Stimulated activated CD8-positive, alpha-beta memory T cell treated with anti-CD3 and anti-CD28 coated beads, Interleukin-12 subunit alpha, Interleukin-12 subunit beta, amount 100 ng/mL, for 4 hours (primary cell): Measurements from ENCODE around the gene EBF3.

ENCODE experiments used
- DNase-seq: peaks from one replicate; pipeline ENCODE4 v3.0.0-alpha.2; 2020; ENCODE audit warnings: low read depth

The EBF3 gene

DNA sequence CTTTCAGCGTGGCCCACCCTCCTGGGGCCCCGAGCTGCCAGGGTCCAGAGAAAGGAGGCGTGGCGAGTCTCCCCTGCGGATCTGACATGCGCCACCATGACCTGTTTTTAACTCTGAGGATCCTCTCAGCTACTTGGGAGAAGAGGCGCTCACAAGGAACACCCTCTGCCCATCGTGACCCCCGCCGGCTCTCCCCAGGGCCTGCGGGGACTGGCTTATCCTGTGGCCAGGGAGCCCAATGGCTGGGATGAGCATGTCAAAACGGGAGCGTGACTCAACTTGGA lies 93.7 kb downstream of the EBF3 start:
- DNase-seq, result no peak

GRCh38 chr10:129869596-129870473 lies 94.2 kb downstream of the EBF3 start:
- DNase-seq, result no peak

DNA sequence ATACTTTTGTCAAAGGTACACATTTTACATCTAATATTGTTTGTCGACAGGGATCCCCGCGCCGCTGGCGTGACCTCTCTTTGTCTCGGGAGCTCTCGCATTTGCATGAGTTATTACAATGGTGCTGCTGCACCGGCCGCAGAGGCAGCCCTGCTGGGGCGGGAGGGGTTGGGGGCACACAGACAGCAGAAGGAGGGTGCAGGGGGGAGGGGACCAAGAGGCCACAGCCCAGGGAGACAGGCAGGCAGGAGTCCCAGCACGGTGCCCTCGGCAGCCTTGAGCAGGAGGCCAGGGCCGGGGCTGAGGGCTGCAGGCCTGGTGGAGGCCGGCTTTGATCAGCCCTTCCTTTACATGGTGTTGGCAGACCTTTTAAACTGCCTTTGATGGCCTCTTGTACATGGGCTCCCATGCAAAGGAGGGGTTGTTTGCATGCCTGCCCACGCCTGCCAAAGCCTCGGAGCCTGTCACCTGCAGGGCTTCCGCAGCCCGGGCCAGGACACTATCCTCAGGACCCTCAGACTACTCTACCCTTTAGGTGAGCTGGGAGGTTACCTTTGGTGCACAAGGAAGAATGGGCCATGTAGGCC lies 95.5 kb downstream of the EBF3 start:
- DNase-seq, result no peak

DNA sequence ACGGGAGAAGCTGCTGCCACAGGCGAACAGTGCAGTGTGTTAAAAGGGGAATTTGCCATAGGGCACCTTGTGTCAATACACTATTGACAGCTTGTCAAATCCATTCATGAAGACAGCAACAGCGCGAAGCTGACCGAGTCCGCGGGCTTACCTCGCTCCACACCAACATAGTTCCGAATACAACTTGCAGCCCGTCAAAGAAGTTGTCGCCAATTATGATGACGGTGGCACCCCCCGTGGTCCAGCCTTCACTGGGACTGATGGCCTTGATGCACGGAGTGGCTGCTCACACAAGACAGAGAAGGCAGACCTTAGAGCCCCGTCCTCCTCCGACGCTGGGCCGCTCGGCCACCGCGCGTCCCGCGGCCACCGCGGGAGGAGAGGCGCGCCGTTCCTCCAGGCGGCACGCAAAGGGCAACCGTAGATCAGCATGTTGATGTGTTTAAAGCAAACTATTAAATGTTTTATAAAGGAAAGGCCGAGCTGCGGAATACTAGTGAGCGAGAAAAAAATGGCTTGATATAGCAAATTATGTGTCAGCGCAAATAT lies 96.4 kb downstream of the EBF3 start:
- no peak for DNase-seq

- no peak for DNase-seq
These were observed 97.2 kb downstream of the EBF3 start for GRCh38 chr10:129866894-129867293.

DNA sequence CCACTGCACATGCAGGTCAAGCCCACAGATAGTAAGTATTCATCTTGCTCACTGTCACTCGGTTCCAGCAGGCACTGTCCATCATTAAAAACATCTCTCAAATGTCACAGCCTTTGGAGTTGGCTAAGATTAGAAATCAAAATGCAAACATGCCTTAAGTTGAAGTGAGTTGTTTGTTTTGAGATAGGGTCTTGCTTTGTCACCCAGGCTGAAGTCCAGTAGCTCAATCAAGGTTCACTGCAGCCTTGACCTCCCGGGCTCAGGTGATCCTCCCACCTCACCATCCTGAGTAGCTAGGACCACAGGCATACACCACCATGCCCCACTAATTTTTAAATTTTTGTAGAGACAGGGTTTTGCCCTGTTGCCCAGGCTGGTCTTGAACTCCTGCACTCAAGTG lies 98.1 kb downstream of the EBF3 start:
- DNase-seq, result no peak

DNA sequence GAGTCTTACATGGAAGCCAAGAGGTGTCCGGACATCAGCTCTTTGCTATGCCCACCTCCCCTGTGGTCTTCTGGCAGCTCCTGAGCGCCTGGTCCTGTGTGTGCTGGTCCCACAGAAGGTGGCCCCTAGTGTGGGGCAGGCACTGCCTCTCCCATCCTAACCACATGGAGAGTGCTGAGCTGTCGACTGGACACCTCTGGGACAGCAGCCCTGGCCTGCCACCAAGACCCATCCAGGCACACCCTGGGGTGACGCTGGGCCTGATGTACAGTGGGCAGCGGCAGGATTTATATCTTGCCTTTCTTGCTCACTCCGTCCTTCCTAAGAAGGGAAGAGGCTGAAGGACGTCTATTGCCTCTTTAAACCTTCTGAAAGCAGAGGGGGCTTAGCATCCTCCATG lies 98.7 kb downstream of the EBF3 start:
- DNase-seq, result no peak

DNA sequence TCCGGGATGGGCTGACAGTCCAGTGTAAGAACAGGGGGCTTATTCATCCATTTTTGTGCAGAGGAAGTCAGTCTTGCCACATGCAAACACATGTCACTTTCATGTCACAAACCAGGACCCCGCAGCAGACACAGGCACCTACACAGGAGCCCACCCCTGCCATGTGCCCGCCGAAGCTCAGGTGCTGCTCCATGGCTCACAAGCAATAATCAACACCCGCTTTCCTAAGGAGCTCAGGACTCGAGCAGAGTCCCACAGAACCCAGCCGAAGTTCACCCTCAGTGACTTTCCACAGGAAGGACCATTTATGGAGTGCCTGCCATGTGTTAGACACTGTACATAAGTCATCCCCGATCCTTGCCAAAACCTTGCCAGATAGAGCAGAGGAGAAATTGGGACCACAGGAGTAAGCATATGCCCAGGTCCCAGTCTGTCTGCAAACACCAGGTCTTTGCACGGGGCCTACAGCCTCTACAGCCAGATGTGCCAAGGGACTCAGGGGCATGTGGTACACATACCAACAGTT lies 99.4 kb downstream of the EBF3 start:
- DNase-seq, result no peak

- no peak for DNase-seq
These were observed 100.0 kb downstream of the EBF3 start for GRCh38 chr10:129864082-129864481.

- no peak for DNase-seq
These were observed 100.8 kb downstream of the EBF3 start for GRCh38 chr10:129863201-129863663.

DNA sequence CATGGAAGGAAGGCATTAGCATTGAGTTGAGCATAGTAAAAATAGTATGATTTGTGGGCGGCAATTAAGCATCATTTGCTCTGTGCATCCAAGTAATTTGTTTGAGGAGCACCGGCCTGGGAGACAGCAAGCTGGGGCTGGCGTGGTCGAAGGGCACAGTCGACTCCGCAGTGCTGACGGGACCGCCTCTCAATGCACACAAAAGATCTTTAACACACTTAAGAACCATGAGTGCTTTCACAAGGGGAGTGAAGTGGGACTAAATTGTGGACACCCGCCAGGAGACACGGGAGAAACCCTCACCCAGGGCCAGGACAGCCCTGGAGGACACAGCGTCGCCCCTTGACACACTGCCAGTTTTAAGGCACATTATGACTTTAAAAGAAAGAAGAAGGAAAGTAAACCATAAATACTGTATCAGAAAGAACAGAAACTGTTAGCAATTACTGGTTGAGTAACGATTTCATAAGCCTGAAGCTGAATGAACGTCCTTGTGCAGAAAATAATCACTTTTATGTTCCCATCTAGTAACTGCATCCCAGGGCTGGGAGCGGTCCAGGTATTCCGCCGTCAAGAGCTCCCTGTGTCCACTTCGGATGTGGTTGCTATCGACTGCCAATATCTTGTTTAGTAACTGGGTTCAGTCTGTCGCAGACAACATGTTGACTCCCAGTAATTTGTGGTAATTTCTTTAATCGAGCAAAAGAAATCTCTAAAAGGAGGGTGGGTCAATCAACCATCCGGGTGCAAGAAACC lies 102.1 kb downstream of the EBF3 start:
- DNase-seq, result no peak

- DNase-seq, result no peak
These were observed 103.7 kb downstream of the EBF3 start for GRCh38 chr10:129860396-129860795.

DNA sequence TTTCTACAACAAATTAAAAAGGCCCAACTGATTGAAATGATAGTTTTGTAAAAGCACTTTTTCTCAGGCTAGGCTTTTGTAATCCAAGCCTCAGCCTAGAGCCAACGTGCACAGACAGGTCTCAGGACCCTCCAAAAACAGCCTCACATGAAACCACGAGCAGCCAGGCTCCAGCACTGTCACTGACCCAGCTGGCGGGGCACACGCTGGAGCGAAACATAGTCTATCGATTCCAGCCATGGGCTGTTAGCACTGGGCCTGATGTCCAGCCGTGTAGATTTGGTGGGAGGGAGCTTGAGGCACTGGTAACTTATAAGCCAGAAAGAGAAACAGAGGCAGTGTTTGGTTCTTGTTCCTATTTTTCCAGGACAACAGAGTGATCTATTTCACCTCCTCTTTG lies 104.5 kb downstream of the EBF3 start:
- no peak for DNase-seq

DNA sequence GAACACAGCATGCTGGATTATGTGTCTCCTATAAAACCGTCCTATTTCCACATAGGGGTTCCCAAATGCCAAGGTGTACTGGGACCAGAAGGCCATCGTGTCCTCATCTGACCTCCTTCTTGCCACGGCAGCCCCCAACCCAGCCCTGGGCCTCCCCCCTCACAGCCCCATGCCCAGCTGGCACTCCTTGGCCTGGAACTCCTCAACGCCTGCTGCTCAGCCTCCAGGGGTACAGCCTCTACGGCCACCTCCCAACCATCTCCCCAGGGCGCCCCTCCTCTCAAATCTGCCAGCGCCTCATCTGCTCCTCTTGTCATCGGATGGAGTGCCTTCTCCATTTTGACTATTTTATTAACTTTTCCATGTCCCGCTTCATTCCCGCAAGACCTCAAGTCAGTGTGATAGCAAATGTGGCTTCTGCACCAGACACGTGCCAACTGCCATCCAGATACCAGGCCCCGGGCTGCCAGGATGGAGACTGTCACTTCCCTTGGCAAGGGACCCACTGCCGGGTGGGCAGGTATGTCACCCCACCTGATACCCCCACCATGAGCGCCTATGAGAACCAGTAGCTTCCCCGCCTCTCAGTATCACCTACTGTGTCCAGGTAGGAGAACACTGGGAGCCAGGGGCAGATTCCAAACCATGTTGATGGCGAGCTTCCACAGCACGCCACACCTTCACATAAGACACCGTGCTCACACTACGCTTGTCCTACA lies 106.7 kb downstream of the EBF3 start:
- no peak for DNase-seq

- DNase-seq, result no peak
These were observed 108.1 kb downstream of the EBF3 start for GRCh38 chr10:129855836-129856563.

GRCh38 chr10:129854796-129855705 lies 109.0 kb downstream of the EBF3 start:
- no peak for DNase-seq

DNA sequence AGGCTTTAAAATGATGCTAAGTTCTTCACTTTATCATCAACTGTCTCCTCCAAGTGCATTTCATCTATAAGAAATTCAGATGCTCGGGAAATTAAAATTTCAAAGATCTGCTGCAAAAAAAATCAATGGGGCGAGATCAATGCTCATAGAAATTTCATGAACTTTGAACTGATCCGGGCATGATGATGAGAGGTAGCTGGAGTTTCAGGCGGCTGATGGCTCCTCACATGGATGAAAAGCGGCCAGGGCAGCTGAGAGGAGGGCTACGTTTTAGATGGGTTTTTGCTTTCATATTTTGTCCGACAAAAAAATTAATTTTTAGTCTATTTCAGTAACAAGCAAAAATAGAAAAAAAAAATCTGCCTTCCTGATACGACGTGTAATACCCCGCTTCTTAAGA lies 109.9 kb downstream of the EBF3 start:
- DNase-seq, result no peak

- DNase-seq, result no peak
These were observed 110.5 kb downstream of the EBF3 start for GRCh38 chr10:129853562-129853903.

GRCh38 chr10:129852829-129853561 lies 111.1 kb downstream of the EBF3 start:
- DNase-seq, result no peak
